ENCODE measurements around the gene CTNNBL1. TPM values are rescaled to one million over a fixed set of nuclear protein-coding genes. Genes with fewer than 3 reads are reported as not detected.

CTNNBL1 gene
- total RNA-seq, 1 experiment from 2014 or later, result 64.4 TPM

GRCh38 chr20:37741055-37741454 lies 47.2 kb downstream of the CTNNBL1 start:
- Mint-ChIP-seq H3K36me3 (peaks cover 12% of the 10 kb centered on the region), H3K27me3 (ENCODE audit: low read depth) (no peaks in the 10 kb centered on the region), H3K4me1 (peaks cover 16% of the 10 kb centered on the region), H3K4me3 (no peak overlapping the region), H3K27ac (no peak overlapping the region), H3K9me3 (no peaks in the 10 kb centered on the region)
- POLR2A ChIA-PET, result no interaction called here
- no peak for ATAC-seq
- CTCF ChIA-PET, result no interaction called here
- TF ChIP-seq ETV6 (CRISPR knock-in tag; IDR thresholded peaks at IDR 0.05) (no peak), SOX15 (CRISPR knock-in tag; IDR thresholded peaks at IDR 0.05) (no peak), ZNF671 (CRISPR knock-in tag; IDR thresholded peaks at IDR 0.05) (no peak), ZNF263 (CRISPR knock-in tag; IDR thresholded peaks at IDR 0.05; ENCODE audit: low read depth) (no peak), CDX4 (CRISPR knock-in tag; IDR thresholded peaks at IDR 0.05; ENCODE audit: borderline replicate concordance) (no peak), PREB (CRISPR knock-in tag; IDR thresholded peaks at IDR 0.05; ENCODE audit: borderline replicate concordance) (no peak), ELF4 (CRISPR knock-in tag; IDR thresholded peaks at IDR 0.05; ENCODE audit: low read depth) (no peak), TP53 (CRISPR knock-in tag; IDR thresholded peaks at IDR 0.05) (no peak), E2F4 (CRISPR knock-in tag; IDR thresholded peaks at IDR 0.05; ENCODE audit: borderline replicate concordance, low read depth) (no peak), TCF7 (CRISPR knock-in tag; IDR thresholded peaks at IDR 0.05; ENCODE audit: low read depth) (no peak), AR (CRISPR knock-in tag; IDR thresholded peaks at IDR 0.05) (no peak)
- no peak for DNase-seq (ENCODE audit: low spot score)

GRCh38 chr20:37741570-37741969 lies 47.7 kb downstream of the CTNNBL1 start:
- no peak overlapping the region for H3K27ac Mint-ChIP-seq
- ChIA-PET POLR2A (no interaction called here), CTCF (no interaction called here)
- peaks cover 15% of the 10 kb centered on the region for H3K36me3 Mint-ChIP-seq
- no peaks in the 10 kb centered on the region for H3K27me3 Mint-ChIP-seq (ENCODE audit: low read depth)
- peaks cover 16% of the 10 kb centered on the region for H3K4me1 Mint-ChIP-seq
- ATAC-seq (no peak), DNase-seq (ENCODE audit: low spot score) (no peak)
- no peak overlapping the region for H3K4me3 Mint-ChIP-seq
- no peaks in the 10 kb centered on the region for H3K9me3 Mint-ChIP-seq
- TF ChIP-seq USF1 (CRISPR knock-in tag; IDR thresholded peaks at IDR 0.05) (no peak), PRDM15 (CRISPR knock-in tag; IDR thresholded peaks at IDR 0.05) (no peak), FOXJ3 (CRISPR knock-in tag; IDR thresholded peaks at IDR 0.05; ENCODE audit: borderline replicate concordance) (no peak), GRHL2 (CRISPR knock-in tag; IDR thresholded peaks at IDR 0.05; ENCODE audit: insufficient replicate concordance, severe bottlenecking) (no peak), TP53 (CRISPR knock-in tag; IDR thresholded peaks at IDR 0.05) (no peak), JUN (CRISPR knock-in tag; IDR thresholded peaks at IDR 0.05) (no peak), NFATC4 (CRISPR knock-in tag; IDR thresholded peaks at IDR 0.05) (no peak), SP1 (CRISPR knock-in tag; conservative IDR thresholded peaks at IDR 0.05) (no peak), FOXP1 (CRISPR knock-in tag; IDR thresholded peaks at IDR 0.05; ENCODE audit: borderline replicate concordance) (no peak), ZNF317 (CRISPR knock-in tag; IDR thresholded peaks at IDR 0.05; ENCODE audit: borderline replicate concordance, low read depth) (no peak), NR1H2 (CRISPR knock-in tag; IDR thresholded peaks at IDR 0.05) (no peak)
